HG03439 (cell line): ENCODE results near the gene TAGLN2.
A peak's percentile ranks its signal among the peaks of the same experiment; 100 is the strongest.
"Not testable (repeated sequence)": the region's sequence is repeated elsewhere in the genome, so short reads cannot be mapped to it uniquely, and the experiment has no call there.

Source experiments
- ATAC-seq: cut with Tn5 transposase; IDR thresholded peaks from one replicate; pipeline ENCODE4 v1.9.1; 2021; ENCODE audit warnings: mild to moderate bottlenecking, moderate library complexity; ENCODE audit not compliant: unreplicated experiment

The TAGLN2 gene

GRCh38 chr1:159904036-159904435, 21.3 kb downstream of the TAGLN2 start:
- not testable (repeated sequence) for ATAC-seq

GRCh38 chr1:159902541-159902940, 22.8 kb downstream of the TAGLN2 start:
- ATAC-seq: no peak

- no peak for ATAC-seq
These were observed 24.4 kb downstream of the TAGLN2 start for GRCh38 chr1:159900755-159901360.

- ATAC-seq: no peak
These were observed 25.1 kb downstream of the TAGLN2 start, which contains the start of gene CFAP45 for GRCh38 chr1:159900086-159900680. Gene CFAP45, minus strand, starts transcription at chr1:159900165. Its CDS starts 67 bp downstream, at chr1:159900098.

- ATAC-seq: not testable (repeated sequence)
These were observed 25.7 kb downstream of the TAGLN2 start for GRCh38 chr1:159899634-159900033.

- no peak for ATAC-seq
These were observed 26.8 kb downstream of the TAGLN2 start for GRCh38 chr1:159898527-159898926.

- ATAC-seq: no peak
These were observed 27.3 kb downstream of the TAGLN2 start for GRCh38 chr1:159897962-159898361.

- no peak for ATAC-seq
These were observed 28.8 kb downstream of the TAGLN2 start for GRCh38 chr1:159896546-159896930.

- ATAC-seq: no peak
These were observed 29.3 kb downstream of the TAGLN2 start for GRCh38 chr1:159895836-159896545.

- no peak for ATAC-seq
These were observed 30.0 kb downstream of the TAGLN2 start for GRCh38 chr1:159895286-159895685.

GRCh38 chr1:159892944-159893343, 32.4 kb downstream of the TAGLN2 start:
- ATAC-seq: no peak

GRCh38 chr1:159891275-159892157, 33.8 kb downstream of the TAGLN2 start:
- peak; percentile 73 for ATAC-seq

GRCh38 chr1:159890390-159890789, 34.9 kb downstream of the TAGLN2 start:
- ATAC-seq: no peak

- peak; percentile 85 for ATAC-seq
These were observed 35.5 kb downstream of the TAGLN2 start for GRCh38 chr1:159889821-159890252.

- no peak for ATAC-seq
These were observed 36.1 kb downstream of the TAGLN2 start for GRCh38 chr1:159889202-159889601.

GRCh38 chr1:159884296-159884695, 41.0 kb downstream of the TAGLN2 start:
- no peak for ATAC-seq

- no peak for ATAC-seq
These were observed 42.2 kb downstream of the TAGLN2 start for GRCh38 chr1:159883134-159883533.

- no peak for ATAC-seq
These were observed 42.8 kb downstream of the TAGLN2 start for GRCh38 chr1:159882527-159882862.

GRCh38 chr1:159881622-159882526, 43.4 kb downstream of the TAGLN2 start:
- ATAC-seq: no peak

GRCh38 chr1:159880430-159880829, 44.9 kb downstream of the TAGLN2 start:
- ATAC-seq: no peak
